ENCODE data around the gene PRPSAP2.

- no peak for TF ChIP-seq CTCF (optimal IDR thresholded peaks at IDR 0.05 in 1 of 3, IDR thresholded peaks at IDR 0.05 in 1 of 3, conservative IDR thresholded peaks at IDR 0.05 in 1 of 3; ENCODE audit: extremely low read depth in 1 of 3, insufficient read depth in 2 of 3, low read length in 3 of 3)
- no peak for TF ChIP-seq EZH2 (IDR thresholded peaks at IDR 0.05; ENCODE audit: low read length)
Measured at GRCh38 chr17:18955009-18955408, 97.1 kb downstream of the PRPSAP2 start.
